Measurements from ENCODE around the gene KIAA0319L.

DNA sequence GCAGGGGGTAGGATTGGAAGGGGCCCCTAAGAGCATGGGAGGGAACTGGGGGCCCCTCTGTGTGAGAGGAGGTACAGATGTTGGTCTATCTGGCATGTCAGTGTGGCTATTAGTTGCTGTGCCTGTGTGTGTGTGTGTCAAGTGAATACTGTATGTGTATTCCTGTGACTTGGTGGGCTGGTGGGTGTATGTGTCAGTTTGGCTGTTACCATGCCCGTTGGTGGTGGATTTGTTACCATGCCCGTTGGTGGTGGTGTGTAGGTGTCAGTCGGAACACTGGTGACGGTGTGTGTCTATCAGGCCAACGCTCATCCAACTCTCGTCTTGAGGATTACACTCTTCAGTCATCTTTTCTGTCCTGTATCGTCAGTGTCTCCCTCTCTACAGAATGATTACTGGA lies 38.5 kb upstream of the KIAA0319L start:
- TF ChIP-seq, protein P1, sequence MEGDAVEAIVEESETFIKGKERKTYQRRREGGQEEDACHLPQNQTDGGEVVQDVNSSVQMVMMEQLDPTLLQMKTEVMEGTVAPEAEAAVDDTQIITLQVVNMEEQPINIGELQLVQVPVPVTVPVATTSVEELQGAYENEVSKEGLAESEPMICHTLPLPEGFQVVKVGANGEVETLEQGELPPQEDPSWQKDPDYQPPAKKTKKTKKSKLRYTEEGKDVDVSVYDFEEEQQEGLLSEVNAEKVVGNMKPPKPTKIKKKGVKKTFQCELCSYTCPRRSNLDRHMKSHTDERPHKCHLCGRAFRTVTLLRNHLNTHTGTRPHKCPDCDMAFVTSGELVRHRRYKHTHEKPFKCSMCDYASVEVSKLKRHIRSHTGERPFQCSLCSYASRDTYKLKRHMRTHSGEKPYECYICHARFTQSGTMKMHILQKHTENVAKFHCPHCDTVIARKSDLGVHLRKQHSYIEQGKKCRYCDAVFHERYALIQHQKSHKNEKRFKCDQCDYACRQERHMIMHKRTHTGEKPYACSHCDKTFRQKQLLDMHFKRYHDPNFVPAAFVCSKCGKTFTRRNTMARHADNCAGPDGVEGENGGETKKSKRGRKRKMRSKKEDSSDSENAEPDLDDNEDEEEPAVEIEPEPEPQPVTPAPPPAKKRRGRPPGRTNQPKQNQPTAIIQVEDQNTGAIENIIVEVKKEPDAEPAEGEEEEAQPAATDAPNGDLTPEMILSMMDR (IDR thresholded peaks at IDR 0.05) = no peak
- no peak for TF ChIP-seq POLR2A (IDR thresholded peaks at IDR 0.05)

Data from uterus (tissue), 2 donors.